Superior temporal gyrus (tissue), 1 donor: ENCODE data around the gene RPL10A.

Source experiments
- DNase-seq: peaks from one replicate; pipeline ENCODE4 v3.0.0-alpha.2; 2016; ENCODE audit errors: extremely low spot score

The RPL10A gene

DNA sequence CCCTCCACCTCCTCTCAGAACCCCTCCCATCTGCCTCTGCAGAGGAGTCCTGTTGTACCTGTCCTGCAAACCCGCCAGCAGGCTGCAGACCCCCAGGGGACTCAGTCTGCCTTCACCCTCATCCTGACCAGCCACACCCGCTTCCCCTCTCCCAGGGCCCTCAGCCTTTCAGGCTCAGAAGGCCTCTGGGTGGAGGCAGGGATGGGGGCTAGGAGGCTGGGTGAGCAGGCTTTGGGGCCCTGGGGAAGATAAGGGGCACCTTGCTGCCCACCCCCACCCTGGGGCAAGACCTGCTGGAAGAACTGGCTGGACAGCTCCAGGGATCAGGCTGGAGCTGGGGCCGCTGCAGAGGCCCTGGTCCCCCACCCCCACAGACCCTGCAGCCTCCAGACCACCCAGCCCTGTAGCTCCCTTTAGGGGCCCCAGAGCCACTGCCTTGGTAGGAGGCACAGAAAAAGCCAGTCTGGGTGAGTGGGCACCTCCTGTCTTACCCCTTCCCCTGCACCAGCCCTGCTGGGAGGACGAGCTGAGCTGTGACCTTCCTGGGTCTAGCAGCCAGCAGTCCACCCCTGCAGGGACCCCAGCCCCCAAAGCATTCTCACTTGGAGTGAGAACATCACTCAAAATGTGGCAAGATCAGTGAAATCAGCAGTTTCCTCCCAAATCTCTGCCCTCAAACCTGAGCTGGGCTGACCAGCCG is 23.5 kb downstream of the RPL10A start:
- DNase-seq: no peak

DNA sequence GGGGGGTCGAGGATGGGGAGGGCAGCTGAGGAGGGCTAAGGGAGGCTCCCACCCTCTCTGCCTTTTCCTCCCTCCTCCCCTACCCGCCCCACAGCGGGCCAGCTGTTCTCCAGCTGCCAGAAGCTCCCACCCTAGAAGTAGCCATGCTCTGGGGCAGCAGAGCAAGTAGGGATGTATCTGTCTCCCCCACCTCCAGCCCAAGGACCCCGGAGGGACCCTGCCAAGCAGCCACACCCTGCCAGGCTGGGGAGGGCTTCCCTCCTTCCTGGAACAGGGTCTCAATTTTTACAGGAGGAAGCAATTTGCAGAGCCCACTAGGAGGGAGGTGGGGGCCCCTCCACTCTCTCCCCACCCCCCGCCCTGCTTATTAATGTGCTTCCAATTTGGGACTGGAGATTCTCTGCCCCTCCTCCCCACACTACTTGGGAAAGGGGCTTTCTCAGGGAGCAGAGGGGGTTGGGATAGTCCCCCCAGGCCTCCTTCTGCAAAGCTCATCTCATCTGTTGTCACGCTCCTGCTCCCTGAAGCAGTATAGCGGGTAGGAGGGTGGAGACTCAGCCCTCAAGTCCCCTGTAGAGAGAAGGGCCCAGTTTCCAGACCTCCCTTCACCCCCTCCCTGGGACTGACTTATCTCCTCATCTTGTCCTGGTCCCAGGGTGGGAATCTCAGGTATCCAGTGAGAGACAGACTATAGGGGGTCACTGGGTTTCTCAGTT is 24.2 kb downstream of the RPL10A start:
- no peak for DNase-seq

DNA sequence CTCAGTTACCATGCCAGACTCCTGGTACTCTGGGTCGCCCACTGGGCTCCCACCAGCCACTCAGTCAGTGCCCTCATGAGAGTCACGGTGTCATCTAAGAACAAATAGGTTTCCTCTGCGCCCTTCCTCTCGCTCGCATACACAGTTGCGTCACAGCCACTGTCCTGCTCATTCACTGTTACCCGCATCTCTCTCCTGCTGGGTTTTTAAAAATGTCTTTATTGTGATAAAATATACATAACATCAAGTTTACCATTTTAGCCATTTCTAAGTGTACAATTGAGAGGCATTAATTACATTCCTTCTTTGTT is 24.7 kb downstream of the RPL10A start:
- no peak for DNase-seq

DNA sequence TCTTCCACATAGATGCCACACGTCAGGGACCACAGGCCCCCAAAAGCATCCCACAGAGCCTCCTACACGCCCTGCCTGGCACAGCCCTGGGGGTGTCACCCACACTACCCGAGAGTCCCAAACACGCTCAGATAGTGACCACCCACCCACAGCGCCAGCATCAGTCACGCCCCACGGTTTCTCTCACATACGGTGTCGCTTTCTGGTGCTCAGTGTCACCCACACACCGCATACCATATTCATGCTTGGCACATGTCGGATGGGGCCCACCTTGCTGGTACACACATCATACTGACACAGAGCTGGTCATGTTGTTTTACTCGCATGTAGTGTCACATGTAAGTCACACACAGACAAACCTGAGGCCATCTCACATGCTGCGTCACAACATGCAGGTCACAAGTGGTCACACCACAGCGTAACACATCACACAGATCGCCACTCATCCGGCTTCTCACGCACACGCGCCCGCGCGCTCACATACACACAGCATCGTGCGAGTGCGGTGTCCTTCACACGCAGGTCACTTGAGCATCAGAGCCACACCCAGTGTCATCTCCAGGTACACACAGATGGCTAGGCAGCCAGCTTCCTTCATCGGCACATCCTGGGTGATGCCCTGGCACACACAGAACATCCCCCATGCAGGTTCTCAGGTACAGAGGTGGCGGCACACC is 25.2 kb downstream of the RPL10A start:
- DNase-seq: no peak

DNA sequence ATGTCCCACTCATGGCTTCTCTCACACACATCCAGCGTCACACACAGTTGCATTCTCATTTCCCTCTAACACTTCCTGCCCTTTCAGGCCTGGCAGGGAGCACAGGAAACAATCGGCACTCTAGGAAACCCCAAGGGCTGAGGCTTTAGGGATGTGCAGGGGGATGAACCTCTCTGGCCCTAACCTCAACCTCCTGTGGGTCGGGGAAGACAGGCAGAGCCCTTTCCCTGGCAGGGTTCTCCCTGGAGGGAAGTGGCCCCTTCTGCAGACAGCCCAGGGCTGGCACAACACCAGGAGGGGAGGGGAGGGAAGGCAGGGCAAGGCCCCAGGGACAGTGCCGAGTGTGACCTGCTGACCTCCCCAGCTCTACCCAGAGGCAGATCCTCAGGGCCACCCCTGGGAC is 26.0 kb downstream of the RPL10A start:
- DNase-seq: no peak

DNA sequence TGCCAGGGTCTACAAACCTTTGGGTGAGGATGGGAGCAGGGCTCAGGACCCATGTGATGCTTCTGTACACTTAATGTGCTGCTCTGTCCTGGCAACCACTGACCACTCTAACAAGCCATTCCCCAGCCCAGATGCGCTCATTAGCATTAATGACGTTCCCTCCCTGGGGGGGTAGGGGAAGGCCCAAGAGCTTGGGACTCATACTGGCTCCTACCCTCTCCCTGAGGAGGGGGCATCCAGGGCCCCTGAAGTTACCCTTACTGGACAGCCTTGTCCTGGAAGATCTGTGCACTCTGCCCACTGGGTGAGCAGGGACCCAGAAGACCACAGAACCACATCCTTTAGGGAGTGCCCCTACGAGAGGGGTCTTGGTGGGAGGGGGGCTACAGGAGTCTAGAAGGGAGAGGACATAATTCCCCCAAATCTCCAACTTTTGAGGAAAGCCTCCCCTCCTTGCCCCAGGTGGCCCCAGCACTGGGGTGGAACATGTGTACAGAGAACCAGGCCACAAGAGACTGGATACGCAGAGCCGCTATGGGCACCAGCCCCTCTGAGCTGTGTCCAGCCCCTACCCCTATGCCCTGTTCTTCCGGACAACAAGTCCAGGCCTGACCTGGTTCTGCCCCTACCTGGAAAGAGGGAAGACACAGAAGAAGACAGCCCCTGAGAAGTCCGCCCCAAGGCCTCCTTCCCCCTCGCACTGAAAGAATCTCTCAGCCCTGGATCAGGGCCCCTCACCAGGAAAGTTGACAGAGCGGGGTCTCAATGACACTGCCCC is 27.2 kb downstream of the RPL10A start:
- DNase-seq: no peak

DNA sequence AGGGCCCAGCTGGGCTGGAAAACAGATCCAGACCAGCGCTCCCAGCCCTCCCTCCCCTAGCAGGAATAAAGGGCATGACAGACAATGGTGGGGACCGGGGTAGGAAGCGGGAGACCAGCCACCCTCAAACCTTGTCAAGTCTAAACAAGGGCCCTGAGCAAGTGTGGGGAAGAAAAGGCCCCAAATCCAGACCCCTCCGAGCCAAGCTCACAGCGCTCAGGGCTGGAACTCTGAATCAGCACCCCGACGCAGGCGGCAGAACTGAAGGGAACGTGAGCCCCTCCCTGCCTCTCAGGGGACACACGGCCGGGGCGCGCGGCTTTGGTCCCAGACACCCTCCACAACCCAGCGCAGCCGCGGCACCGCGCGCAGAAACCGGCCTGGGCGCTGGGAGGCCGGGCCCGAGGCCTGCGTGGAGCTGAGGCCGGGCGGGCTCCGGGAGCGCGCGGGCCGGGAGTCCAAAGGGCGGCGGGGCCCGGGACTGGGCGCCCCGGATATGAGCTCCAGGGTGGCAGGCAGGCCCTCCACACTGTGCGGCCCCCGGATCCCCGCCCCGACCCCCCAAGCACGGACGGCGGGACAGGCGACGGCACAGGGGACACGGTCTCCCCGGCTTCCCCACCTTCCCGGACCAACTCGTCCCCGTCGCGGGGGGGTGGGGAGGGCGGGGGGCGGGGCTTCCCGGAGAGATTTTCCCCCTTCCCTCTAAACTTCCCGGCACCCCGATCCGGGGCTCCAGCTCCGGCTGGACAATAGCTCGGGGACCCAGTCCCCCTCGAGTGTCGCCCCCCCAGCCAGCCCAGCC is 28.0 kb downstream of the RPL10A start:
- DNase-seq: no peak

DNA sequence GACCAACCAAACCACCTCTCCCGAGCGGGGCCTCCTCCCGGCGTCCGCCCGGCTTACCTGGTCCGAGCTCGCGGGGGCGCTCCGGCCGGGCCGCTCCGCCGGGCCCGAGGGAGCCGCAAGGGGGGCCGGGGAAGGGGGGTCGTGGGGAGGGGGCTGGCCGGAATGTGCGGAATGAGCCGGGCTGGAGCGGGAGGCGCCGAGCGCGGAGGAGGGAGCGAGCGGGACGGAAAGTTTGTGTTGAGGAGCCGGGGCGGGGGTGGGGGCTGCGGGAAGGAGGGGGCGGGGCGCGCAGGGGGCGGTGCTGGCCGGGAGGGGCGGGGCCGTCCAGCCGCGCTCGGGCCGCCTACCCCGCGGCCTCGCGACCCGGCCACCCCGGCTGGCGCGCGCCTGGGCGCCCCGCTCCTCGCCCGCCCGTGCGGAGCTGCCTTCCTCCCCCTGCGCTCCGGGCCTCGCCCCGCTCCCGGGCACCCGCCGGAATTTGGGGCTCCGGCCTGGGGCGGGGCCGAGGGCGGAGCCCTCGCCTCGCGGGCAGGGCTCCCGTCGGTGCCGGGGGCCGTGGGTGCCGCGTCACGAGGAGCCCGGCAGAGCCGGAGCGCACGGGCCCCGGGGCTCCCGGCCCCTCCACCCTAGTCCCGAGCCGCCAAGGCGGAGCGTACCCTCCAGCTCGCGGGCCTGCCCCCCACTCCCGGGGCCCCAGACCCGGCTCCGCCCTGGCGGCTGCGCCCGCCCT is 28.8 kb downstream of the RPL10A start, which contains the start of gene TEAD3:
Gene TEAD3, minus strand, starts transcription at position 239 of the 730 bp plus-strand sequence.
- DNase-seq: no peak

DNA sequence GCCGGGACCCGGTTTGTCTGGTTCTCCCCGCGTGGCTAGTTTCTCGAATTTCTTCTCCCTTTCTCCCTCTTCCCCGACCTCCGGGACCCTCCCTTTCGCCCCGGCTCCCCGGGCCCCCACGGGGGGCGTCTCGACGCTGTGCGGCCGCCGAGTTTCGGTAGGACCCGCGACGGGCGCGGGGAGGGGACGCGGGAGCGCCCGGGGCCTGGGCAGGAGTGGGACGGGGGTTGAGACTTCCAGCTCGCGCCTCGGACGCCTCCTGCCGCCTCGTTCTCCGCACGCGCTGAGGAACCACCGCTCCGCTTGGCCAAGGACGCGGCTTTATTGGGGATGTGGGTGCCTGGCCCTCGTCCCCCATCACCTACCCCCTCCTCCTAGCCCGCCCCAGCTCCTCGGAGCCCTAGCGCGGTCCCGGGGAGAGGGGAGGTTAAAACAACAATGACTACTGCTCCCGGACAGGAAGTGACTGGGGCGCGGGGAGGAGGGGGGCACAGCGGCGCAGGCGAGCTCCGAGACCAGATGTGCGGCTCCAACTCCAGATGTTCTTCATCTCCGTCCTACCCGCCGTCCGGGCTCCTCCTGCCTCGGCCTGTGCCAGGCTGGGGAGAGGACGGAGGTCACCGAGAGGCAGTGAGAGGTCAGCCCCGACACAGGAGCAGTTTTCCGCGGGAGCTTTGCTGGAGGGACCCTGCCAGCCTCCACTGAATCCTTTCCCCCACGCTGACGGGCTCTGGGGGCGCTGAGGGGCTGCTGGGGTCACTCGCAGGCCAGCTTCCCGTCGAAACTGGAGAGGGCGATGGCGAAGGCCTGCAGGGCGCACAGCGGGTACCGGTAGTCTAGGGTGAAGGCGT is 29.6 kb downstream of the RPL10A start:
- DNase-seq: no peak

DNA sequence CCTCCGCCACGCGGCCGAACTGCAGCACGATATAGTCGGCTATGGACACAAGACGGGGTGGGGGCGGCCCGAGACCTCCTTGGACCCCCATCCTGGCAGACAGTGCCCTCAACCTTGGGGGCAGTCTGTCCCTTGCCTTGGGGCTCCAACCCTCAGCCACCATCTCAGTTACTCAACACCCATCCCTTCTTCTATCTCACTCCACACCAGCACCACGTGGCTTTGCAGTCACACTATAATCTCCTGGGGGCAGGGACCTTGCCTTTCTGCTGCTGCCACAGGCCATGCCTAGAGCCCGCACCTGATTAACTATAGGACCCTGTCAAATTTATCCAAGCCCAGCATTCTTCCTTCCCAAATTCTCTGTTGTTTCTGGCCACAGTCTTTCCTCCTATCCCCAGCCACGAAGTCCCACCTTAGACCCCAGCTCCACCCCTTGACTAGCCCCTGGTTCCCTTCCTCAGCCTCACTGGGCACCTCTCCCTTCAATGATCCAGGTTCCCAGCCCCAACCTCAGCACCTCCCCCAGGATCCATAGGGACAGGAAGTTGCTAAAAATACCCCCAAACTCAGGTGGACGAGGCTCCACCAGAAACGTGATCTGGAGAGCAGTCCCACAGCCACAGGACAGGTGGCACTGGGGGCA is 30.3 kb downstream of the RPL10A start:
- no peak for DNase-seq

DNA sequence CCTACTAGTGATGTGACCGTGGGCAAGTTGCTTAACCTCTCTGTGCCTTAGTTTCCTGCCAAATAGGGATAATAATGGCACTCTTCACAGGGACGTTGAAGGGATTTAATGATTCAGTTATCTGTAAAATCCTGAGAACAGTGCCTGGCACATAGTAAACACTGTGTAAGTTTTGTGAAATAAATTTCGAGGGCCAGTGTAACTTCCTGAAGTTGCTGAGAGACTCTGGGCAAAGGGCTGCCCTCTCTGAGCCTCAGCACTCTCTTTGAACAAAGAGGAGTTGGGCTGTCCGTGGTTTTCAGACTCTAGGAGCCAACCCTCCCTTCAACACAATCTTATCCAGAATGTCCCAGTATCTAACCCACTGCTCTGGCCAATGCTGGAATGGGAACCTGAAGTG is 31.2 kb downstream of the RPL10A start:
- DNase-seq: no peak

DNA sequence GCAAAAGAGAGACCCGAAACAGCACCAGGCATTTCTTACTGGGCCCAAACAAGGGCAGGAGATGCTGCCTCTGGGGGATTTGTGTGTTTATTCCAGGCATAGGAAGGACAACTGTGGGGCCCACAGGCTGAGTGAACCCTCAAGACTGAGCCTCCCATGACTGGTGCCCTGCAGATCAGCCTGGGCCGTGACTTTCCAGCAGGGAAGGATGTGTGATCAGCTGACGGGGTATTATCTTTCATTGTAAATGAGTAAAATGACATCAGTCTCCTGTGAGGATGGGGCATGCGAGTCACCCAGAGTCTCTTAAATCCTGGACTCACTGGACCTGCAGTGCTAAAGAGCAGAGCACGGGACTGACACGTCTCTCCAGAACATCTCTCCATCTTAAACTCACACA is 32.6 kb downstream of the RPL10A start:
- no peak for DNase-seq

DNA sequence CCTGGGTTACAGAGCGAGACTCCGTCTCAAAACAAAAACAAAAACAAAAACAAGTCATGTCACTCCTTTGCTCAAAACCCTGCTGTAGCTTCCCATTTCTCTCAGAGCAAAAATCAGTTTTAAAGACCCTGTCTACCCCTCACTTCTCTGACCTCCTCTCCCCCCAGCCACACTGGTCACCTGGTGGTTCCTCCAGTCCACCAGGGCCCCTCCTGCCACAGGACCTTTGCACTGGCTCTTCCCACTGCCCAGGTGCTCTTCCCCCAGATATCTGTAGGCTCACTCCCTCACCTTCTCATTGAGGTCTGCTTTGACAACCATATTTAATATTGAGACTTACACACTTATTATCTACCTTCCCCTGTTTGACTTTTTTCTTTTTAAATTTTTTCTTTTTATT is 33.6 kb downstream of the RPL10A start:
- no peak for DNase-seq

DNA sequence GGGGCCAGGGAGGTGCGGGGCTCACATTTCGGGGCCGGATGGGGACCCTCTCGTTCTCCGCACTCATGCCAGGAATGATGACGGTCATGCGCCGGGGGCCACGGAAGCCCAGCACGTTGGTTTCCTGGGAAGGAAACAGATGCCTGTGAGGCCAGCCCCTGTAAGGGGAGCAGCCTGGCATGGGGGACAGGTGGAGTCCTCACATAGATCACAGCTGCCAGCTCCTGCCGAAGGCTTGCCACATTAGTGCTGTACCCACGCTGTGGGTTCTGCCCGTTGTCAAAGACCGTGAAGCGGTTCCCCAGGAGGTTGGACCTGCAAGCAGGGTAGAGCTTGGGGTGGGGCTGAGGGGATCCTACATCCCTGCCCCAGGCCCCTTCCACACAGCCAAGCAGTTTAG is 35.3 kb downstream of the RPL10A start:
- no peak for DNase-seq

DNA sequence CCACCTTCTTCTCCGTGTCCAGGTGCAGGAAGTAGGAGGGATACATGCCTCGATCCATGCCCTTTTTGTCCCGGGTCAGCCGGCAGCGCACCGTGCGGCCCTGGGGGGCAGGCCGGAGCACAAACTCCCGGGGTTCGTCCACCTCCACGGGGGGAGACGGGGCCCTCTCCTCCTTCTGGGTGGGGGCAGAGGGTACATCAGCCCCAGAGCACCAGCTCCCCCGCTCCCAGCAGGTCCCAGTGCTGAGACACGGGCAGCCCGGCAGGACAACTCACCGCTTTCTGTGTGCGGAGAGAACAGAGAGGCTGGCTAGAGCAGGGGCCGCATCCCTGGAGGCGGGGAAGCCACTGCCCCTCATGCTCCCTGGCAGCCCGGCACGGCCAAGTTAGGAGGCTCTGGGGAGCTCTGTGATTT is 37.8 kb downstream of the RPL10A start:
- no peak for DNase-seq

DNA sequence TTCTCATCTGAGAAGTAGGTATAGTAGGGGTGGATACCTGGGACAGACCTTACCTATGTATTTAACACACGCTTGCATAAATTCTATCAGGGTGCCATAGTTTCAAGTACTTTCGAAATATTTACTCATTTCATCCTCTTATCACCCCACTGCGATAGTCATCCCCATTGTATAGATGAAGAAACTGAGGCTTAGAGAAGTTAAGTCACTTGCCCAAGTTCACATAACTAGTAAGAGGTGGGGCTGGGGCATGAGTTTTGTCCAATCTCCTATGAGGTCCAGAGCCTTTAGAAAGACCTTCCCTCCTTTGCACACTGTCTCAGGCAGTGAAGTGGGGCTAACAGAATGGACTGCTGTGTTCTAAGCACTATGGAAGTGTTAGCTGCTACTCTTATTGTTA is 38.3 kb downstream of the RPL10A start:
- no peak for DNase-seq

DNA sequence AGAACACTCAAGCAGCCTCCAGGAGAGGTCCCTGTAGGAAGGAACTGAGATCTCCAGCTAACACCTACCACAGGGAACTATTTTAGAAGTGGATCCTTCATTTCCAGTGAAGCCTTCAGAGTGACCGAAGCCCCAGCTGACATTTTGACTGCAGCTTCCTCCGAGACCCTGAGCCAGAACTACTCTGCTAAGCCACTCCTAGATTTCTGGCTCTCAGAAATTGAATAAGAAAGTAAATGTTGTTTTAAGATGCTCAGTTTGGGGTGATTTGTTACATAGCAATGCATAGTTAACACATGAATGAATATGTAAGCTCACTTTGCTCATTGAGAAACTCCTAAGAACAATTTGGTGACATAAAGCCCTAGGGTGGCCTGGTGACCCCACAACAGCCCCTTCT is 39.0 kb downstream of the RPL10A start:
- DNase-seq: no peak

DNA sequence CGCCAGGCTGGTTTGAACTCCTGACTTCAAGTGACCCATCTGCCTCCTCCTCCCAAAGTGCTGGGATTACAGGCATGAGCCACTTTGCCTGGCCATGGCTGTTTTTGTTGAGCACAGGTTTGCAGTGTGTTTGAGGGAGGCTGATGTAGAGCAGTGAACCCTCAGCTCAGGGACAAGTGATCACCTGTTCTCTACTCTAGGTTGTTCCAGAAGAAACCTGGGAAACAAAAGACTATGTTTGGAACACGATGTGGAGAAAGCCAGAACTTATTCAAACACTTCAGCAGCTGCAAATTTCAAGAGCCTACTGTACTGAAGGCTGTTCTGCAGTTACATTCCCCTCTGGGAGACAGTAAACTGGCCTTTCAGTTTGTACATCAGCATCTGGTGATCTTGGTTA is 39.8 kb downstream of the RPL10A start:
- DNase-seq: no peak

DNA sequence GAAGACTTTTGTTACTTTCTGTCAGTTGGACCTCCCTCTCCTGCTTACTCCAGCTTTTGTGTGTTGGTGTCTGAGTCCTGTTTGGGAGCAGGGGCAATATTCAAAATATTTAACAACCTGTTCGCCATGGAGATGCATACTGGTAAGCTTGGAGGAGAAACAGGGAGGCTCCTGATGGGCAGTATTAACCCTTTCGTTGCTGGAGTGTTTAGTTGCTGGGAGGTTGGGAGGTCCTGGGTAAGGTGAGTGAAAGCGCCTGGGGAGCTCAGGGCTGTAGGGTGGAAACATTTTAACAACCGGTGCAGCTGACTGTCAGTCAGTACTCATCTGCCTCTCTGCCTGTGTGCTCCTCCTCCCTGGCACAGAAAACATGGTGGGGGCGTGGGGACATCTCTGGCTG is 40.3 kb downstream of the RPL10A start:
- DNase-seq: no peak
